ENCODE data around the gene PNMA6E.

The PNMA6E gene

GRCh38 chrX:153443476-153444332 lies 42.6 kb upstream of the PNMA6E start:
- no peak for DNase-seq (ENCODE audit: extremely low spot score)
- TF ChIP-seq, protein P1, sequence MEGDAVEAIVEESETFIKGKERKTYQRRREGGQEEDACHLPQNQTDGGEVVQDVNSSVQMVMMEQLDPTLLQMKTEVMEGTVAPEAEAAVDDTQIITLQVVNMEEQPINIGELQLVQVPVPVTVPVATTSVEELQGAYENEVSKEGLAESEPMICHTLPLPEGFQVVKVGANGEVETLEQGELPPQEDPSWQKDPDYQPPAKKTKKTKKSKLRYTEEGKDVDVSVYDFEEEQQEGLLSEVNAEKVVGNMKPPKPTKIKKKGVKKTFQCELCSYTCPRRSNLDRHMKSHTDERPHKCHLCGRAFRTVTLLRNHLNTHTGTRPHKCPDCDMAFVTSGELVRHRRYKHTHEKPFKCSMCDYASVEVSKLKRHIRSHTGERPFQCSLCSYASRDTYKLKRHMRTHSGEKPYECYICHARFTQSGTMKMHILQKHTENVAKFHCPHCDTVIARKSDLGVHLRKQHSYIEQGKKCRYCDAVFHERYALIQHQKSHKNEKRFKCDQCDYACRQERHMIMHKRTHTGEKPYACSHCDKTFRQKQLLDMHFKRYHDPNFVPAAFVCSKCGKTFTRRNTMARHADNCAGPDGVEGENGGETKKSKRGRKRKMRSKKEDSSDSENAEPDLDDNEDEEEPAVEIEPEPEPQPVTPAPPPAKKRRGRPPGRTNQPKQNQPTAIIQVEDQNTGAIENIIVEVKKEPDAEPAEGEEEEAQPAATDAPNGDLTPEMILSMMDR (IDR thresholded peaks at IDR 0.05; ENCODE audit: control extremely low read depth, extremely low read depth, low read depth, missing control alignments), result no peak
- ChIA-PET CTCF (no interaction called here), POLR2A (no interaction called here)

DNA sequence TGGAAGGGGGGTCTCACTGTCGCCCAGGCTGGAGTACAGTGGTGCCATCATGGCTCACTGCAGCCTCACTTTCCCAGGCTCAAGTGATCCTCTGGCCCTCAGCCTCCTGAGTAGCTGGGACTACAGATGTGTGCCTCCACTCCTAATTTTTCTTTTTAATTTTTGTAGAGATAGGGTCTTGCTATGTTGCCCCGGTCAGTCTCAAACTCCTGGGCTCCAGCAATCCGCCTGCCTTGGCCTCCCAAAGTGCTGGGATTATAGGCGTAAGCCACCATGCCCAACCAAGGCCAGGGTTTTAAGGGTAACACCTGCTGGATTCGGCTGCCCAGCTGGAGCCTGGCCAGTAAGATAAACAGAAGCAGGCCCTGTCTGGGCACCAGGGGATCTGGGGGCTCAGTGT lies 41.3 kb upstream of the PNMA6E start:
- POLR2A ChIA-PET, result no interaction called here
- CTCF ChIA-PET, result no interaction called here
- TF ChIP-seq, protein P1 (IDR thresholded peaks at IDR 0.05; ENCODE audit: control extremely low read depth, extremely low read depth, low read depth, missing control alignments), result no peak
- DNase-seq (ENCODE audit: extremely low spot score), result no peak

DNA sequence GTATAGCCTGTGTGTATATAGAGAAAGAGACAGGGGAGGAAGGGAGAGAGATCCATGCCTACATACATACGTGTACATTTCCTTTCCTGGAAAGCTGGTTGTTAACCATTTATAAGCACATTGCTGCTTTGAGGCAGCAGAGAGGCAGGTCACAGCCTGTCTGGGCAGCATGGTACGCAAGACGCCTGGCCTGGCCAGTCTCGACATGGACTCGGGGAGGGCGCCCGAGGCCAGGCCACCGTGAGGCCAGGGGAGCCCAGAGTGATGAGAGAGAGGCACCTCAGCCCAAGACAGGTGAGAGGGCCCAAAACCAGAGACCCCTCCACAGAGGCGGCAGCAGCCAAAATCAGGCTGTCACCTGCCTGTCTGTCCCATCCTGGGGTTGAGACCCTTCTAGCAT lies 40.8 kb upstream of the PNMA6E start:
- TF ChIP-seq, protein P1 (IDR thresholded peaks at IDR 0.05; ENCODE audit: control extremely low read depth, extremely low read depth, low read depth, missing control alignments), result no peak
- ChIA-PET CTCF (no interaction called here), POLR2A (no interaction called here)
- no peak for DNase-seq (ENCODE audit: extremely low spot score)

GRCh38 chrX:153441296-153441695 lies 40.1 kb upstream of the PNMA6E start:
- CTCF ChIA-PET, result no interaction called here

DNA sequence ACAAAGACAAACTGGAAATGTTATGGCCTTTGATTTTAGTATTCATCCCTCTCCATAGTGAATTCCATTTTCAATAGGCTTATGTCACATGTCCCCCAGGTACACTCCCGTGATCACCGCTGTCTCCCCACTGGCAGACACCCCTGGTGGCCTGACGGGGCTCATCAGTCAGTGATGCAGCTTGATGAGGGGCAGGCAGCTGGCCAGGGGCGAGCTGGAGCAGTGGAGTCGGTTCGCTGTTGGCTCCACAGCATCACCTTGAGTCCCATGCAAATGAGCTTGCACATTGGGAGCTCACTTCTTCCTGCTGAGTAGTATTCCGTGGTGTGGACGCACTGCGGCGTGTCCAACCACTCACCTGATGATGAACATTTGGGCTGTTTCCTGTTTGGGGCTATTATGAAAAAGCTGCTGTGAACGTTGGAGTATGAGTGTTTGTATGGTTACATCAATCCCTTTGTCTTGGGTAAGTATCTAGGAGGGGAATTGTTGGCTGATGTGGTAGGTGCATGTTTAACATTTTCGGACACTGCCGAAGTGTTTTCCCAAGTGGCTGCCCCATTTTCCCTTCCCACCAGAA lies 39.5 kb upstream of the PNMA6E start:
- CTCF ChIA-PET, result no interaction called here
- no peak for DNase-seq (ENCODE audit: extremely low spot score)
- POLR2A ChIA-PET, result no interaction called here
- TF ChIP-seq, protein P1 (IDR thresholded peaks at IDR 0.05; ENCODE audit: control extremely low read depth, extremely low read depth, low read depth, missing control alignments), result no peak

More at GRCh38 chrX:153441296-153441695, 40.1 kb upstream of the PNMA6E start:
- POLR2A ChIA-PET, result no interaction called here
- DNase-seq (ENCODE audit: extremely low spot score), result no peak
- TF ChIP-seq, protein P1 (IDR thresholded peaks at IDR 0.05; ENCODE audit: control extremely low read depth, extremely low read depth, low read depth, missing control alignments), result no peak

GRCh38 chrX:153439977-153440376 lies 38.8 kb upstream of the PNMA6E start:
- no peak for DNase-seq (ENCODE audit: extremely low spot score)
- ChIA-PET CTCF (no interaction called here), POLR2A (no interaction called here)
- TF ChIP-seq, protein P1 (IDR thresholded peaks at IDR 0.05; ENCODE audit: control extremely low read depth, extremely low read depth, low read depth, missing control alignments), result no peak

Measured in GM10248 (cell line).